ENCODE data around the gene DGKI.

The DGKI gene

GRCh38 chr7:137871170-137871915, 24.6 kb upstream of the DGKI start:
- DNase-seq, result no peak

GRCh38 chr7:137870684-137871083, 23.9 kb upstream of the DGKI start:
- DNase-seq, result no peak

DNA sequence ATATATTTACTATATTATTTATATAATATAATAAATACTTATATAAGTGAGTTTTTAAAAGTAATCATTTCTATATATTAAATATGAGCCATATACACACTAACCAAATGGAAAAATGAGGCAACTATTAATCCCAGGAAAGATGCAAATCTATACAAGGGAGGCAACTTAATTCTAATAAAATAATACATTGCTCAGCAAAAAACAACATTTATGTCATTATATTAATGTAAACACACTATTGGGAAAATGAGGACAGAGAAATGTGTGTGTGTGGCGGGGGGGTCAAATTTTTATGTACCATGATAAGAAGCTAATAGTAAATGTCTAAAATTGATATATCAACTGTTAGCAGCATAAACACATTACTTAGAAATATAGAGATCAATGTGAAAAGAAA, 23.3 kb upstream of the DGKI start:
- no peak for DNase-seq

DNA sequence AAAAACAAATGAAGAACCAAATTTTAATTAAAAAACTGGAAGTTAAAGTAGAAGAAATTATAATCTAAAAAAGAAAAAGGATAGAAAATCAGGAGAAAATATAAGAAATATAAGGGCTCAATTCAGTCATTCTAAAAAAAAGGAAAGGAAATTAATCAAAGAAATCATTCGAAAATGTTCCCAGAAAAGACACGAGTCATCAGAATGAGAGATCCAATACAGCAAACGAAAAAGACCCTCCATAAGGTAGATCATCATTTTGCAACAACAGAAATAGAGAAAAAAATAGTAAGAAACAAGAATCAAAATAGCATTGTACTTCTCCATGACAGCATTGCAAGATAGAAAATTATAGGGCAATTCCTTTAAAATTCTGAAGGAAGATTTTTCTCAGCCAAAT, 22.5 kb upstream of the DGKI start:
- DNase-seq, result no peak

DNA sequence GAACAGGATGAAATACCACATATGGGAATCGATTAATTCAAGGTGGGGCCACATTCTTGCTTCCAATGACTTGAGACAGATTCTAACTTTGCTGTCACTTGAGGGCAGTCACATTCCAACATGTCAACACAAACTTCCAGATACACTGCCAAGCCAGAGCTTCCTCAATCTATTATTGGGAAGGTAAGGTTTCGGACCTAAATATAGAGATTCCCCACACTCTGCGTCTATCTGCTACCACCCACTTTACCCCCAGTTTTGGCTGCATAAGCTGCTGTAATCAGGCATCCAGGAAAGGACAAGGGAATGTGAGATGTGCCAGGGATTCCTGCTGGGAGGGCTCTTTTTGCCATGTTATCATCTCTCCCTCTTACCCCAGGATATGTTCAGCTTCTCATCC, 20.5 kb upstream of the DGKI start:
- no peak for DNase-seq

DNA sequence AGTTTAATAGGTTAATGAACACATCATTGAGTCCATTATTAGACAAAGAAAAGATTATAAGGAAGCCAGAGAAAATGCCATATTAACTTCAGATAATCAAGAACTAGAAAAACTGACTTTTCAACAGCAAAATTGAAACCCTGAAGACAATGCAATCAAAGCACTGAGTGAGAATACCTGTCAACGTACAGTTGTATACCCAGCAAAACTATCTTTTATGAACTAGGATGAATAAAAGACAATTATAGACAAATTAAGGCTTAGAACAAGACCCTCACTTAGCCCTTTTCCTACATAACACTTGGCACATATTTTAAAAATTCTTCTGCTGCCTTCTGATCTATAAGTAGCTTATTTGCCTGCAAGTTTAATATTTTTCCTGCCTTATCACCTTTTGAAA, 19.0 kb upstream of the DGKI start:
- no peak for DNase-seq

DNA sequence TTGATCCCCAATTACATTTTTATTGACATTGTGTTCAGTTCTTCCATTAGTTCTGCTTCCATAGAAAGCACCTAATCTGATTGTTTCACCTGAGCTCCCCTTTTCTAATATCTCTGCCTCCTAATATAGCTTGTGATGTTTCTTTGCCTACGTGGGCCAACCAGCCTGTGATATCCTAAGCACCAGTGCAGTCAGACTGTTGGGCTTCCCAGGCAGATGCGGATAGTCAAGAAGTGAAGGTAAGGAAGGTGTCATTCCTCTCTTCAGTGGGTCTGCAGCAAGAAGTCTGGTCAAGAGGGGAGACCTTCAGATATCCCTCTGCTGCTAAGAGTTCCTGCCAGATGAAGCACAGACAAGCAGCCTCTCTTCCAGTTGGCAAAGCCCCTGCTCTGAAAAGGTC, 16.2 kb upstream of the DGKI start:
- no peak for DNase-seq

- no peak for DNase-seq
Measured at GRCh38 chr7:137862358-137862757, 15.6 kb upstream of the DGKI start.

- DNase-seq, result no peak
Measured at GRCh38 chr7:137860542-137860941, 13.8 kb upstream of the DGKI start.

DNA sequence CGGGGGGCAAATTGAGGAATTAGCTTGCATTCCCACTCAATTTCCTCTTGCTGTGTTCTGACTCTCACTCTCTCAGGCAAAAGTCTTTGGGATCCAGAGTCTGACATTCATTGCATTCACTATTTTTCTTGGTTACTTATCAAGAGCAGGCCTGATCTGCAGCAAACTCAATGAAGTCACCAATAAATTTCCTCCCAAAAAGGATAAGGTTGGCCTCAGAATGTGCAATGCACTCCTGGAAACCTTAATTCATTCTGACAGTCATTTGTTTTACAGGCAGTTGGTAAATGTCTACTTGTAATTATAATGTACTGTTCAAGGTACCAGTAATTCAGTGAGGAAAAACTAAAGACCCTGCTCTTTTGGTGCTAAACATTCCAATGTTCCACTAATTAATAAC, 6.3 kb upstream of the DGKI start:
- no peak for DNase-seq

DNA sequence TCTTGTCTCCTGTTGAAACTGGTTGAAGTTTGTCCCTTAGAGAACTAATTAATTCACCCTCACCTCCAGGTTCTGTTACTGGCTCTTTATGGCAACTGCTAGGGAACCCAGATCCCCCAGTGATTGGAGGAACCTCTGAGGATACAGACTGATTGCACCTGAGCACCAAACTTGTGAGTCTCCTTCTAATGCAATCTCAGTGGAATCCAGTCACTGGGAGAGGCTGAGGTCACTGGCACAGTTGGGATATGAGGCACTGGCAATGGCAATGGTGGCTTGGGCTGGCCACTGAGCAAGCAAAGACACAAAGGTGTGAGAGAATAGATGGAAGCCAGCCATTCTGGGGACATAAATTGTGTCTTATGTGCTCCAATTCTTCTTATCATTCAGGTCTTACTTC, 5.3 kb upstream of the DGKI start:
- no peak for DNase-seq

DNA sequence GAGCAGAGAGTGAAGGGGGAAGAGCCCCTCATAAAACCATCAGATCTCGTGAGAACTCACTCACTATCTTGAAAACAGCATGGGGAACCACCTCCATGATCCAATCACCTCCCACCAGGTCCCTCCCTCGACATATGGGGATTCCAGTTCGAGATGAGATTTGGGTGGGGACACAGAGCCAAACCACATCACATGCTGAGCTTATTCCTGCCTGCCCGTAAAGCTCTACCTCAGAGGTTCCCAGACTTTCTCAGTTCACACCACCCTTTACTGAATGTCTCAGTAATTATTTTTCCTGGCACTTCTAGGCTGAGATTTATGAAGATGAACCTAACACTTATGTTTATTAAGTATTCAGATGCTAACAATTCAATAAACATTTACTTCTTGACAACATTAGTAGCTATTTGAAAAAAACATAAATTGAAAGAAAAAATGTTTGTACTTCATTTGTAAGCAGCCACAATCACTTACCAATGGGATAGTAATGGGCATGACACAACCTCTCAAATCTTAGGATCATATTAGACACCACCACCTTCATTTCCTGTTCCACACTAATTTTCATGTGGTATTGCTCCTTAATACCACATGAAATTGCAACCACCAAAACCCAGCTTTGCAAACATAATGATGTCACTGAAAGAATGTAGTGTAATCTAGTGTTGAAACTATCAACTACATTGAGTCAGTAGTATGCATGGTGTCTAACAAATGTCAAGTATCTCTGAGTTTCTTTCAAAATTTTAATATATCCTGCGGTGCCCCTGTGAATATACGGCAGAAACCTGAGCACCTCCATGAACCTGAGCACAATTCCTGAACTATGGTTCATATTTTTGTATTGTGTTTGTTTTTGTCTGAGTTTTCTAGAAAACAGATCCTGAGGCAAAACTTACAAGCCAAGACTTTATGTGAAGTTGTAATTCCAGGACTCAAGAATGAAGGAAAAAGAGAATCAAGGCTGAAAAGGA, 4.5 kb upstream of the DGKI start:
- no peak for DNase-seq

- no peak for DNase-seq
Measured at GRCh38 chr7:137850571-137850970, 3.8 kb upstream of the DGKI start.

- DNase-seq, result no peak
Measured at GRCh38 chr7:137848095-137848494, 1.3 kb upstream of the DGKI start.

GRCh38 chr7:137847568-137848050, 835 bp upstream of the DGKI start:
- DNase-seq, result peak; percentile 28

DNA sequence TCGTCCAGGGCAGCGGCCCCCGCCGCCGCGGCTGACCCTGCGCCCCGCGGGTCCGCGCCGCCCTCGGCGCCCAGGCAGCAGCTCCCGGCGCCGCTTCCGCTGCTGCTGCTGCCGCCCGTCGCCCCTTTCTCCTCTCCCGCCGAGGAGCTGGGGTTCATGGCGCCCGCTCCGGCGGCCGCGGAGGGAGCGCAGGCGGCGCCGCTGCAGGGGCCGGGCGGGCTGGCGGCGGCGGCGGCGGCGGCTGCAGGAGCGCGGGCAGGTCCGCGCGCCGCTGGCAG, 286 bp downstream of the DGKI start:
- no peak for DNase-seq

- DNase-seq, result no peak
Measured at GRCh38 chr7:137844677-137845425, 1.9 kb downstream of the DGKI start.

- no peak for DNase-seq
Measured at GRCh38 chr7:137839903-137840779, 6.6 kb downstream of the DGKI start.

DNA sequence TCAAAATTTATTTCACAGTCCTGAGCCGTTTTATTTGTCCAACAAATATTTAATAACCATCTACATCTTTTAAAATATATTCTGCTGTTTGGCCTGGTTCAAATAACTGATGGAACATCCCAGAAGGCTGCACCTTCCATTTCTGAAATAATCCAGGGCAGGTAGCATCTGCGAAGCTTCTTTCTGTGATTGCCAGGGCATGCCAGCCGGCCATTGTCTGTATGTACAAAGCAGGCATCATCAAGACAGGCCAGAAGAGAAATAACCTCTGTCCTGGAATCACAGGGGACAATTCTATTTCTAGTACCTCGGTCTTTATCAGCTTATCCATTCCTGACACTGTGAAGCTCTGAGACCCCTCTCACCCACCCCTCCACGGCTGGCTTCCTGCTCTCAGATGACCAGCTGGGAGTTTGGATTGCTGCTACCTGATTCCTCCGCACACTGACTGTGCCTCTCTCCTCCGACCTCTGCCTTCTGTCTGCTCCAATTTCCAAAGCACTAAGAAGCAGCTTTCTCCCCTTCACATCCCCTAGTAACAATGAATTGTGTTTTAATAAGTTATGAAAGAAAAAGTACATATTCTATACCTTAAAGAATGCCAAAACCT, 8.0 kb downstream of the DGKI start:
- DNase-seq, result no peak

- DNase-seq, result no peak
Measured at GRCh38 chr7:137836541-137836940, 10.2 kb downstream of the DGKI start.

GRCh38 chr7:137836113-137836509, 10.7 kb downstream of the DGKI start:
- DNase-seq, result no peak

DNA sequence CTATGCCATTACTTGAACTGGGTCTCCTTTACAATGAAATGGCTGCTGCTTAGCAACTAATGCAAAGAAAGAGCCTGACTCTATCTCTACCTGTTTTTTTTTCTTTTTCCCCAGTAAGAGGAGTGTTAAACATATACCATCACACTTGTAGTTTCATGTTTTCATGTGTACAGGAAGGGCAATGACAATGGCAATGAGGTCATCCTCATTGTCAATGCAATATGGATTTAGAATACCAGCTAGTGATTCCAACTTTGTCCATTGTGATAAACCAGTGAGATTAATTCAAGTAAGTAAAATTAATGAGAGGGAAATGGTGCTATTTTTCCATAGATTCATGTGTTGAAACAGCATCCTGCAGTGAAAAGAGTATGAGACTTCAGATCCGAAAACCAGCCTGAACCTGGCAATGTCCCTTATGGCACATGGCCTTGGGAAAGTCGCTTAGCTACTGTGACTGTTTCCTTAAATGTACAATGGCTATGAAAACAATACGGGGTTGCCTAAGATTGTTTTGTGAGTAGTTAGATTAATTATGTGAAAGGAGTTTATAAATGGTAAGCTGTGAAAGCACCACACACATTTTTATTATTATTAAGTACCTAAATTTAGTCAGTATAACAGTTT, 11.2 kb downstream of the DGKI start:
- DNase-seq, result no peak
